ENCODE measurements around the gene LRIG3.

GRCh38 chr12:58870595-58870994 is 49.7 kb downstream of the LRIG3 start:
- TF ChIP-seq POLR2A (IDR thresholded peaks at IDR 0.05; ENCODE audit: low read length) (no peak), GATA1 (IDR thresholded peaks at IDR 0.05; ENCODE audit: low read depth, low read length) (no peak)

Measured in erythroblast (primary cell).